NOMO-1 treated with dmso at 0.1 percent for 144 hours (cell line): Measurements from ENCODE around the gene PPP2R2C.

Experiments used
- DNase-seq: peaks from one replicate; lab custom pipeline; 2025; ENCODE audit not compliant: unreplicated experiment; lab: John Stamatoyannopoulos, UW

The PPP2R2C gene

GRCh38 chr4:6469898-6470501 is 2.4 kb downstream of the PPP2R2C start:
- no peak for DNase-seq

GRCh38 chr4:6469144-6469543 is 3.3 kb downstream of the PPP2R2C start:
- no peak for DNase-seq

GRCh38 chr4:6468376-6468775 is 4.0 kb downstream of the PPP2R2C start:
- DNase-seq = no peak

GRCh38 chr4:6467600-6467999 is 4.8 kb downstream of the PPP2R2C start:
- no peak for DNase-seq

GRCh38 chr4:6466756-6467381 is 5.5 kb downstream of the PPP2R2C start:
- no peak for DNase-seq

- no peak for DNase-seq
Observed at GRCh38 chr4:6465955-6466354, 6.5 kb downstream of the PPP2R2C start.

GRCh38 chr4:6464842-6465588 is 7.4 kb downstream of the PPP2R2C start:
- no peak for DNase-seq

GRCh38 chr4:6463311-6464289 is 8.8 kb downstream of the PPP2R2C start:
- DNase-seq = no peak

- DNase-seq = no peak
Observed at GRCh38 chr4:6461301-6462165, 10.9 kb downstream of the PPP2R2C start.

GRCh38 chr4:6460876-6461275 is 11.5 kb downstream of the PPP2R2C start:
- no peak for DNase-seq

- no peak for DNase-seq
Observed at GRCh38 chr4:6458528-6458927, 13.9 kb downstream of the PPP2R2C start.

GRCh38 chr4:6456450-6456849 is 16.0 kb downstream of the PPP2R2C start:
- no peak for DNase-seq

GRCh38 chr4:6454112-6454910 is 18.1 kb downstream of the PPP2R2C start:
- DNase-seq = no peak

- DNase-seq = no peak
Observed at GRCh38 chr4:6453688-6453990, 18.8 kb downstream of the PPP2R2C start.

- DNase-seq = no peak
Observed at GRCh38 chr4:6452897-6453687, 19.3 kb downstream of the PPP2R2C start.

- no peak for DNase-seq
Observed at GRCh38 chr4:6452116-6452896, 20.1 kb downstream of the PPP2R2C start.

- DNase-seq = no peak
Observed at GRCh38 chr4:6451309-6451708, 21.1 kb downstream of the PPP2R2C start.

GRCh38 chr4:6450709-6451108 is 21.7 kb downstream of the PPP2R2C start:
- no peak for DNase-seq
